AG09309 (cell line): ENCODE measurements around the gene LAMA5.

Experiments
- DNase-seq: peaks from one replicate; pipeline ENCODE4 v3.0.0-alpha.2; 2010; ENCODE audit warnings: low read depth
- H3K4me3 ChIP-seq: 2 replicates; pipeline ENCODE4 v1.5.1; 2011; ENCODE audit warnings: mild to moderate bottlenecking, low read depth, low read length, moderate library complexity; ENCODE audit not compliant: control insufficient read depth
- CTCF ChIP-seq: IDR thresholded peaks from 2 replicates; pipeline ENCODE4 v1.5.1; 2011; ENCODE audit warnings: mild to moderate bottlenecking, low read depth, low read length, inconsistent platforms; ENCODE audit not compliant: insufficient read depth, control insufficient read depth; ENCODE audit errors: missing control alignments

LAMA5 gene

GRCh38 chr20:62291251-62292066 is 75.7 kb downstream of the LAMA5 start:
- TF ChIP-seq CTCF = no peak
- H3K4me3 ChIP-seq = no peak overlapping the region
- DNase-seq = no peak

GRCh38 chr20:62289898-62290297 is 77.2 kb downstream of the LAMA5 start:
- no peak for DNase-seq
- no peak overlapping the region for H3K4me3 ChIP-seq
- no peak for TF ChIP-seq CTCF

DNA sequence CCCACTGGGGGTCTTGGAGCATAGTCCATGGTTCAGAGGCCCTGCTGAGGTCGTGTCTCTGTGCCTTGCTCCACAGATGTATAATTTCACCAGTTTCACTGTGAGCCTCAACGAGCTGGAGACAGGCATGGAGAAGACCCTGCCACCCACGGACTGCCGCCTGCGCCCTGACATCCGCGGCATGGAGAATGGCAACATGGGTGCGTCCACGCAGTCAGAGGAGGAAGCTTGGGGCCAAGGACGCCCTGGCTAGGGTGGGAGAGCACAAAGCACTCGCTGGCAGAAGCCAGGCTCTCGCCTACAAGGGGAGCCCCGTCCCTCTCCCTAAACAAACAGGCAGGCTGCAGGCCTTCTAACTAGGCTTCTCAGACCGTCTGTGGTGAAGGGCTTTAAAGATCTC is 78.0 kb downstream of the LAMA5 start:
- no peak for DNase-seq
- no peak for TF ChIP-seq CTCF
- H3K4me3 ChIP-seq = no peak overlapping the region

- DNase-seq = no peak
- TF ChIP-seq CTCF = no peak
- H3K4me3 ChIP-seq = no peak overlapping the region
These were observed 78.5 kb downstream of the LAMA5 start for GRCh38 chr20:62288535-62289105.

DNA sequence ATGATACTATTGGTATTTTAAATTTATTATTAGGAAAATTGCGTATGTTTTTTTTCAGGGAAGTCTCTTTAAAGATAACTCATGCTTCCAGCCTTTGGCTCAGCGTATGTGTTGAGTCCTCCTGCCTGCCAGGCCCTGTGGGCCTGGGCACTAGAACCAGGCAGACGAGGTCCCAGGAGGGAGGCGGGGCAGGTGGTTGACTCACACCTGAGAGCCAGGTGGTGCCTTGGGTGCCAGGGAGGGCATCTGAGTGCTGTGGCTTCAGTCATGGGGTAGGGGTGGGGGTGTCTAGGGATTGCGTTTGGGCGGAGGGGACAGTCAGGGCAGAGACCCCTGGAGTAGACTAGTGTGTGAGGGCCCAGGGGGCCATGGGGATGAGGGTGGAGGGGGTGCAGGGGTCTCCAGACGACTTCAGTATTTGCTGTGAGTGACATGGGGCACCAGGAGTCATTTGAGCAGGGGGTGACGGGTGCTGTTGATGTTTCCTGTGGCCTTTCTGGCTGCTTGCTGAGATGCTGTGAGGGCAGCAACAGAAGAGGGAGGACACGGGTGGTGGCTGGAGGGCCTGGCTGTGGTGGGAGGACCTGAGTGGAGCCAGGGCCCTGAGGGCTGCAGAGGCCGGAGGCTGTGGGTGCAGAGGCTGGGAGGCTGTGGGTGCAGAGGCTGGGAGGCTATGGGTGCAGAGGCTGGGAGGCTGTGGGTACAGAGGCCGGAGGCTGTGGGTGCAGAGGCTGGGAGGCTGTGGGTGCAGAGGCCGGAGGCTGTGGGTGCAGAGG is 79.2 kb downstream of the LAMA5 start:
- H3K4me3 ChIP-seq = no peak overlapping the region
- no peak for DNase-seq
- no peak for TF ChIP-seq CTCF

DNA sequence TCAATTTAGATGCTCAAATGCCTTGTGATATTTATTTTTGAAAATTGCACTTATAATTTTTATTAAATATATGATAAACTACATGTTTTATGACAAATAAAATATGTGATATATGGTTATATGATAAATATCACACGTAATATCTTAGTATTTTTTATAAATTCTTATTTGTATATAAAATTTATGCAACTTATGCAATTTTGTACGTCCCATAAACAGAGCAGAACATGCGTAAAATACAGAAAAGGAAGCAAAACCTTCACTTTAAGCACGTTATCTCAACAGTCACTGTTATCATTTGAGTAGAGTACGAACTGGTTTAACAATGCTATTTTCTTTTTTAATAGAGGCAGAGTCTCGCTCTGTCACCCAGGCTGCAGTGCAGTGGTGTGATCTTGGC is 80.0 kb downstream of the LAMA5 start:
- H3K4me3 ChIP-seq = no peak overlapping the region
- no peak for DNase-seq
- no peak for TF ChIP-seq CTCF
